Effector memory CD8-positive, alpha-beta T cell (primary cell): ENCODE measurements around the gene OR5AK2.
"Not testable (repeated sequence)": the region's sequence is repeated elsewhere in the genome, so short reads cannot be mapped to it uniquely, and the experiment has no call there.

Source experiments
- ATAC-seq: fragments of 150-1000 bp; cut with Tn5 transposase; replicated peaks from 2 replicates; pipeline ENCODE4 v1.10.0; 2021; ENCODE audit warnings: mild to moderate bottlenecking, moderate library complexity
- DNase-seq, 3 experiments: peaks; one replicate each; pipeline ENCODE4 v3.0.0; 2021
- H3K27ac Mint-ChIP-seq, 2 donors: one replicate each; pipeline ENCODE4 v1.8.0; 2022; ENCODE audit warnings: mild to moderate bottlenecking in 2 of 2, mixed read lengths in 2 of 2, moderate library complexity in 2 of 2
- H3K27me3 Mint-ChIP-seq, 2 donors: one replicate each; pipeline ENCODE4 v1.8.0; 2022; ENCODE audit warnings: mixed read lengths in 2 of 2
- H3K36me3 Mint-ChIP-seq: one replicate; pipeline ENCODE4 v1.8.0; 2022; ENCODE audit warnings: mild to moderate bottlenecking, moderate library complexity, mixed read lengths; ENCODE audit not compliant: insufficient read depth
- H3K4me1 Mint-ChIP-seq, 2 donors: one replicate each; pipeline ENCODE4 v1.8.0; 2022; ENCODE audit warnings: low read depth in 2 of 2, mixed read lengths in 2 of 2
- H3K4me3 Mint-ChIP-seq, 2 donors: one replicate each; pipeline ENCODE4 v1.8.0; 2022; ENCODE audit warnings: mild to moderate bottlenecking in 2 of 2, mixed read lengths in 2 of 2, moderate library complexity in 2 of 2
- H3K9me3 Mint-ChIP-seq, 2 donors: one replicate each; pipeline ENCODE4 v1.8.0; 2022; ENCODE audit warnings: mixed read lengths in 2 of 2
- total RNA-seq, 9 experiments: gene quantifications; one replicate each; lab custom pipeline; 2026; lab: John Stamatoyannopoulos, UW

The OR5AK2 gene, protein sequence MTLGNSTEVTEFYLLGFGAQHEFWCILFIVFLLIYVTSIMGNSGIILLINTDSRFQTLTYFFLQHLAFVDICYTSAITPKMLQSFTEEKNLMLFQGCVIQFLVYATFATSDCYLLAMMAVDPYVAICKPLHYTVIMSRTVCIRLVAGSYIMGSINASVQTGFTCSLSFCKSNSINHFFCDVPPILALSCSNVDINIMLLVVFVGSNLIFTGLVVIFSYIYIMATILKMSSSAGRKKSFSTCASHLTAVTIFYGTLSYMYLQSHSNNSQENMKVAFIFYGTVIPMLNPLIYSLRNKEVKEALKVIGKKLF
- total RNA-seq = 0 reads per million in 9 experiments

DNA sequence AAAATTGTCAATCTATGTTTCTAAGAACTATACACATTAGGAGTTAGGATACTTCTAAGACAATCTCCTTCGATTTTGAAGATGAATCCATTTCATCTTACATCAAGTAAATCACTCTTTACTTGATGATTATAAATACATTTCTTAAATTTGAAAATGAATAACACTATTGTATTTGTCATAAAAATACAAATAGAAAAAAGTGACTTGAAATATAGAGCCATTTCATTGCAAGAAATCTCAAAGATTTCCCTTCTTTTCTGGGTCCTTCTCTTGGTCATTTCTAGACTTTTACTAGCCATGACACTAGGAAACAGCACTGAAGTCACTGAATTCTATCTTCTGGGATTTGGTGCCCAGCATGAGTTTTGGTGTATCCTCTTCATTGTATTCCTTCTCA, at the start of gene OR5AK2:
OR5AK2 (plus strand) TSS at position 301 of the 400 bp plus-strand sequence; CDS start at position 301, 0 bp downstream.
- DNase-seq = no peak

DNA sequence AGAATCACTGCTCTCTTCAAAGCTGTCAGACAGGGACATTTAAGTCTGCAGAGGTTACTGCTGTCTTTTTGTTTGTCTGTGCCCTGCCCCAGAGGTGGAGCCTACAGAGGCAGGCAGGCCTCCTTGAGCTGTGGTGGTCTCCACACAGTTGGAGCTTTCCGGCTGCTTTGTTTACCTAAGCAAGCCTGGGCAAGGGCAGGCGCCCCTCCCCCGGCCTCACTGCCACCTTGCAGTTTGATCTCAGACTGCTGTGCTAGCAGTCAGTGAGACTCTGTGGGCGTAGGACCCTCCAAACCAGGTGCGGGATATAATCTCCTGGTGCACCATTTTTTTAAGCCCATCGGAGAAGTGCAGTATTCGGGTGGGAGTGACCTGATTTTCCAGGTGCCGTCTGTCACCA, 43.2 kb upstream of the OR5AK2 start:
- not testable (repeated sequence) for H3K27me3 Mint-ChIP-seq, H3K4me1 Mint-ChIP-seq, ATAC-seq

More for the DNA sequence above, at the start of gene OR5AK2:
- H3K4me3 Mint-ChIP-seq = no peak within 1 kb of the TSS
- H3K36me3 Mint-ChIP-seq = no peaks in the 10 kb centered on the region
- H3K4me1 Mint-ChIP-seq = no peaks in the 10 kb centered on the region
- ATAC-seq = no peak
- H3K27ac Mint-ChIP-seq = no peak within 1 kb of the TSS
- peaks cover 7 to 9% of the 10 kb centered on the region in 2 donors for H3K9me3 Mint-ChIP-seq
- no peaks in the 10 kb centered on the region for H3K27me3 Mint-ChIP-seq

DNA sequence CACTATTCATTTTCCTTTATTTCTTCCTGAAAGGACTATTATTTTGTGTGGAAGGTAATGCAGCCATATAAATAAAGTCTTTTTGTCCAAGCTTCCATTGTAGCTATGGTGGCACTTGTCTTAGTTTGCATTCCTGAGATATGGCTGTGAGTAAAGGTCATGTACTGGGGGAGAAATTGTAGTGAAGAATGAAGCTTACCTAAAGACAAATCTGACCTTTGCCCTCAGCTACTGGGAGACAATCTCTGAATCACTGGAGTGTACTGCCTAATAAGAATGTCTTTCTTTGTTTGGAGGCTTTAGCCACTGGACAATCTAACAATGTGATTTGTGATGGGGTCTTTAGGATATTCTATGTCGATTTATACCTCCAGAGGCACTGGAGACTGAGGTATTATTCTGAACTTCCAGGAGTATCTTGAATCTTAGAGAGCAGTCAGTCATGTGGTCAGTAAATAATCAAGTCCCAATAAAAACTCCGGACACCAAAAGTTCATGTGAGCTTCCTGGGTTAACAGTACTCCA, 39.7 kb upstream of the OR5AK2 start:
- Mint-ChIP-seq H3K27ac (no peak overlapping the region), H3K9me3 (peaks cover 14 to 40% of the 10 kb centered on the region in 2 donors), H3K4me3 (no peak overlapping the region), H3K36me3 (peaks cover 3% of the 10 kb centered on the region), H3K4me1 (no peaks in the 10 kb centered on the region), H3K27me3 (no peaks in the 10 kb centered on the region)
- ATAC-seq = no peak
- DNase-seq = no peak

More for the DNA sequence above, 43.2 kb upstream of the OR5AK2 start:
- DNase-seq, H3K27ac Mint-ChIP-seq, H3K4me3 Mint-ChIP-seq, H3K36me3 Mint-ChIP-seq: not testable (repeated sequence)
- peaks cover 14 to 25% of the 10 kb centered on the region in 2 donors for H3K9me3 Mint-ChIP-seq

DNA sequence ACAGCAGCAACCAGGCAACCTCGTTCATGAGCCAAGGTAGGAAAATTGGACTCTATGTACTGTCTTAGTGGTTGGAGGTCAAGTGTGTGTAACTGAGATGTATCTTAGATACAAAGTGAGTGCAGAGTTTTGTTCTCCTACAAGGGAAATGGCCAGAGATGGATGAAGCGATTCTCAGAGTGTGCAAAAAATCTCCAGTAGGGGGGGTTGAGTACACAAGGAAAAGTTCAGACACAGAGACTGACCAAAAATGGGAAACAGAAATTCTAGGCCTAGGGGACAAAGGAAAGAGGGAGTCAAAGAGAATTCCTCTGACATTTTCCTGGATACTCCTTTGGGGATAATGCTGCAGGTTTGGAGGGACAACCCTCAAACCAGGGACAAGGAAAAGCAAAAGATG, 38.2 kb upstream of the OR5AK2 start:
- peaks cover 3% of the 10 kb centered on the region for H3K36me3 Mint-ChIP-seq
- H3K4me1 Mint-ChIP-seq = no peaks in the 10 kb centered on the region
- DNase-seq = no peak
- H3K9me3 Mint-ChIP-seq = peaks cover 15 to 46% of the 10 kb centered on the region in 2 donors
- no peak overlapping the region for H3K27ac Mint-ChIP-seq
- H3K4me3 Mint-ChIP-seq = no peak overlapping the region
- ATAC-seq = no peak
- no peaks in the 10 kb centered on the region for H3K27me3 Mint-ChIP-seq

DNA sequence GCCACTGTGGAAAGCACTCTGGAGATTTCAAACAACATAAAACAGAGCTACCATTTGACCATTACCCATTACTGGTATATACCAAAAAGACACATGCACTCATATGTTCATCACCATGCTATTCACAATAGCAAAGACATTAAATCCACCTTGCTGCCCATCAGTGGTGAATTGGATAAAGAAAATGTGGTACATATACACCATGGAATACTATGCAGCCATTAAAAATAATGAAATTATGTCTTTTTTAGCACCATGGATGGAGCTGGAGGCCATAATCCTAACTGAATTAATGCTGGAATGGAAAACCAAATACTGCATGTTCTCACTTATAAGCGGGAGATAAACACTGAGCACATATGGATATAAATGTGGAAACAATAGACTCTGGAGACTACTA, 34.8 kb upstream of the OR5AK2 start:
- H3K27ac Mint-ChIP-seq, H3K36me3 Mint-ChIP-seq, H3K27me3 Mint-ChIP-seq, H3K4me3 Mint-ChIP-seq, ATAC-seq, H3K4me1 Mint-ChIP-seq, DNase-seq: not testable (repeated sequence)
- peaks cover 13 to 33% of the 10 kb centered on the region in 2 donors for H3K9me3 Mint-ChIP-seq

DNA sequence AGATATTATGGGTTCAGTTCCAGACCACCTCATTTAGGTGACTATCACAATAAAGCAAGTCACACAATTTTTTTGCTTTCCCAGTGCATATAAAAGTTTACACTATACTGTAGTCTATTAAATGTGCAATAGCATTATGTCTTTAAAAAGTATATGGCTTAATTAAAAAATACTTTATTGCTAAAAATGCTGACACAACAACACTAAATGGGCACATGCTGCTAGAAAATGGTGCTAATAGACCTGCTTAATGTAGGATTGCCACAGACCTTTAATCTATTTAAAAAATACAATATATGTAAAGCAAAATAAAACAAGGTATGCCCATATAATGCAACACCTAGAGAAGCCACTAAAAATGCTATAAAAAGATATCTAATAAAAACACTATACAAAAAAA, 27.1 kb upstream of the OR5AK2 start:
- DNase-seq (no peak), ATAC-seq (no peak)
- Mint-ChIP-seq H3K4me3 (no peak overlapping the region), H3K9me3 (peaks cover 5 to 7% of the 10 kb centered on the region in 2 donors), H3K27me3 (no peaks in the 10 kb centered on the region), H3K36me3 (no peaks in the 10 kb centered on the region), H3K27ac (no peak overlapping the region), H3K4me1 (no peaks in the 10 kb centered on the region)

DNA sequence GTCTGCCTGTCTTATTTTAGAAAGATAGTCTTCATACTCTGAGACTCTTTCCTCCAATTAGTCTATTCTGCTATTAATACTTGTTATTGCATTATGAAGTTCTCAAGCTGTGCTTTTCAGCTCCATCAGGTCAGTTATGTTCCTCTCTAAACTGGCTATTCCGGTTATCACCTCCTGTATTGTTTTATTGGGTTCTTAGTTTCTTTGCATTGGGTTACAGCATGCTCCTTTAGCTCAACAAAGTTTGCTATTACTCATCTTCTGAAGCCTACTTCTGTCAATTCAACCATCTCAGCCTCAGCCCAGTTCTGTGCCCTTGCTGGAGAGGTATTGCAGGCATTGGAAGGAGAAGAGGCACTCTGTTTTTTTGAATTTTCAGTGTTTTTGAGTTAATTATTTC, 21.0 kb upstream of the OR5AK2 start:
- Mint-ChIP-seq H3K4me1 (no peaks in the 10 kb centered on the region), H3K36me3 (no peaks in the 10 kb centered on the region), H3K27ac (no peak overlapping the region), H3K4me3 (no peak overlapping the region), H3K27me3 (no peaks in the 10 kb centered on the region), H3K9me3 (peaks cover 7 to 25% of the 10 kb centered on the region in 2 donors)
- no peak for ATAC-seq
- no peak for DNase-seq

DNA sequence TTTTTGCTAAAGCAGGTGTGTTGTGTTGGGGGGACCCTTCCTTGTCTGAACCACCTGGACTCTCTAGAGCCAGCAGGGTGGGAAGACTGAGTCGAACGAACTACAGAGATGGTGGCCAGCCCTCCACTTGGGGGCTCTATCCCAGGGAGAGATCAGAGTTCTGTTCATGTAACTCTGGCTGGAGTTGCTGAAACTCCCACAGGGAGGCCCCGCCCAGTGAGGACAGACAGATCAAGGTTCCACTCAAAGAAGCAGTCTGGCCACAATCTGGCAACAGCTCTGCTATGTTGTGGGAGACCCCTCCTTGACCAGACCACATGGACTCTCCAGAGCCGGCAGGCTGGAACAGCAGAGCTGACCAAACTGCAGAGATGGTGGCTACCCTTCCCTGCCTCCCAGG, 20.2 kb upstream of the OR5AK2 start:
- ATAC-seq (no peak), DNase-seq (no peak)
- Mint-ChIP-seq H3K9me3 (peaks cover 7 to 28% of the 10 kb centered on the region in 2 donors), H3K36me3 (no peaks in the 10 kb centered on the region), H3K27me3 (no peaks in the 10 kb centered on the region), H3K4me3 (no peak overlapping the region), H3K27ac (no peak overlapping the region), H3K4me1 (no peaks in the 10 kb centered on the region)

DNA sequence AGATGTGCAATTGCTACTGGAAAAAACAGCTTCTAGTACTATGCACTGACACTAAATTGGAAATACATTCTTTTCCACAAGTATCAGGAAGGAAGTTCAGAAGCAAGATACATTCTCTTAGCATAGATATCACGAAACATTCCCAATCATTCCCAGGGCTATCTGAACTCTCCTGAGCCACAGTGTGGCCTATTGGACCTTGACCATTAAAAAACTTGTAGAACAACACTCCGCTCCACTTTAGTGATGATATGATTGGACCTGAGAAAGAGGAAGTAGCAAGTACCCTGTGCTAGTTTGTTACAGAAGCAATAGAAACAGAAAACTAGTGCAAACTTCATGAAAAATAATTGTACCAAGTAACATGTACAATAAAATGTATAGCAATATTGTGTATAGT, 11.4 kb upstream of the OR5AK2 start:
- ATAC-seq (no peak), DNase-seq (no peak)
- Mint-ChIP-seq H3K36me3 (no peaks in the 10 kb centered on the region), H3K27ac (no peak overlapping the region), H3K4me3 (no peak overlapping the region), H3K4me1 (no peaks in the 10 kb centered on the region), H3K27me3 (no peaks in the 10 kb centered on the region), H3K9me3 (peaks cover 6 to 11% of the 10 kb centered on the region in 2 donors)

DNA sequence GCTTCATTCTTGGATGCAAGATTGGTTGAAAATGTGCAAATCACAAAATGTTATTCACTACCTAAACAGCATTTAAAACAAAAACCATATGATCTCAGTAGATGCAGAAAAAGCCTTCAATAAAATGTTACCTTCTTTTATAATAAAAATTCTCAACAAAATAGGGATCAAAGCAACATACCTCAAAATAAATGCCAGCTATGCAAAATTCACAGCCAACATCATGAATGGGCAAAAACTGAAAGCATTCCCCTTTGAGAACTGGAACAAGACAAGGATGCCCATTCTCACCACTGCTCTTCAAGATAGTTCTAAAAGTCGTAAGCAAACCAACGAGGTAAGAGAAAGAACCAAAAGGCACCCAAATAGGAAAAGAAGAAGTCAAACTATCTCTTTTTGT, 2.0 kb downstream of the OR5AK2 start:
- H3K4me3 Mint-ChIP-seq = no peak overlapping the region
- no peak overlapping the region for H3K27ac Mint-ChIP-seq
- ATAC-seq (no peak), DNase-seq (no peak)
- no peaks in the 10 kb centered on the region for H3K36me3 Mint-ChIP-seq
- H3K27me3 Mint-ChIP-seq = no peaks in the 10 kb centered on the region
- peaks cover 9 to 26% of the 10 kb centered on the region in 2 donors for H3K9me3 Mint-ChIP-seq
- no peaks in the 10 kb centered on the region for H3K4me1 Mint-ChIP-seq

DNA sequence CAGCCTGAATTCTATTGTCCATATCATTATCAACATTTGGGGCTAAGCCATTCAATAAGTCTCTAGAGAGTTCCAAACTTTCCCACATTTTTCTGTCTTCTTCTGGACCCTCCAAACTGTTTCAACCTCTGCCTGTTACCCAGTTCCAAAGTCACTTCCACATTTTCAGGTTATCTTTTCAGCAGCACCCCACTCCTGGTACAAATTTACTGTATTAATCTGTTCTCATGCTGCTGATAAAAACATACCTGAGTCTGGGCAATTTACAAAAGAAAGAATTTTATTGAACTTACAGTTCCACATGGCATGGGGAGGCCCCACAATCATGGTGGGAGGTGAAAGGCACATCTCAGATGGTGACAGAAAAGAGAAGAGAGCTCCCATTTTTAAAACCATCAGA, 5.8 kb downstream of the OR5AK2 start:
- ATAC-seq (no peak), DNase-seq (no peak)
- Mint-ChIP-seq H3K27ac (no peak overlapping the region), H3K36me3 (no peaks in the 10 kb centered on the region), H3K4me1 (no peaks in the 10 kb centered on the region), H3K9me3 (peaks cover 8 to 23% of the 10 kb centered on the region in 2 donors), H3K4me3 (no peak overlapping the region), H3K27me3 (no peaks in the 10 kb centered on the region)

DNA sequence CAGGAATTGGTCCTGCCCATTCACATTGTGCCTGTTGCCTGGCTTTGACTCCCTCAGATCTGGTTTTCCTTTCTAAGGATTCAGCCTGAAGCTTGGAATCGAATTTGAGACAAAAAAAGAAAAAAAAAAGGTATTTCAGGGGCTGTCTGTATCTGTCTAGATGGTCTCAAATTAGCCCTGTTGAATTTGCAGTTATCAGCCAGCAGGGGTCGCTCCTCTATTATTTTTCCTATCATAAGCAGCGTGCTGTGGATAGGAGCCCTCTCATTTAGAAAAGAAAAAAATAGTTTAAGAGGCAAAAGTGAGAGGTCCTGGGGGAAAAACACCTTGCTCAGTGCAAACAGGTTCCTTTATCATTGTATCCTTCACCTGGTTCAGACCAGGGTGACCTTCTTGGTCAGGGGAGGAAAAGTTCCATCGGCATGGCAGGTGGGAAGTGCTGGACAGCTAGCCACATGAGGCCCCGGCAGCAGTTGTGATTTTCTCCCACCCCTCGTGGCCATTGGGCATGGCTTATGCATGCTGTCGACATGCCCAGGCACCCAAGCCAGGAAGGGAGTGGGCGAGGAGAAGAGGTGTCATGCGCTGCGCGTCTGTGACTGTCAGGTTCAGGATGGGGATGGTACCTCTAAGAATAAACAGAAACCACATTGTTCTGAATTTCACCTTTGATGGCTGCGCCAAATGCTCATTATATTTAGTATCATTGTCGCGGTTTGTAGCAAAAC, 13.1 kb downstream of the OR5AK2 start:
- H3K4me3 Mint-ChIP-seq = no peak overlapping the region
- no peaks in the 10 kb centered on the region for H3K36me3 Mint-ChIP-seq
- no peak for DNase-seq
- H3K4me1 Mint-ChIP-seq = no peaks in the 10 kb centered on the region
- no peak overlapping the region for H3K27ac Mint-ChIP-seq
- ATAC-seq = no peak
- peaks cover 12 to 23% of the 10 kb centered on the region in 2 donors for H3K9me3 Mint-ChIP-seq
- no peaks in the 10 kb centered on the region for H3K27me3 Mint-ChIP-seq

DNA sequence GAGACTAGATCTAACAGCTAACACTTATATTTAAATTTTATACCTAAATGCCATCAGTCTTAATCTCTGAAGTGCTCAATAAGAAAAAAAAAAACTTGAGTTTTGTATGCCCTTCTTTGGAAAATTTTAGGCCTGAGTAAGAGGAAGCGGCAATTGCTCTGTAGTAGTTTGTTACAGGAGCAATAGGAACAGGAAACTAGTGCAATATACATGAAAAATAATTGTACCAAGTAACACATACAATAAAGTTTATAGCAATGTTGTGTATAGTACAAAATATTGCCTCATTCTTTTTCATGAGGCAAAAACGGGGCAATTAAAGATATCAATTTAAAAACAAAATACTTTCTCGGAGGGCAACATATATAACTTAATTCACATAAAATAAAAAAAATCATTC, 19.7 kb downstream of the OR5AK2 start:
- Mint-ChIP-seq H3K36me3 (no peaks in the 10 kb centered on the region), H3K9me3 (peaks cover 3 to 8% of the 10 kb centered on the region in 2 donors), H3K4me3 (no peak overlapping the region), H3K27ac (no peak overlapping the region), H3K4me1 (no peaks in the 10 kb centered on the region), H3K27me3 (no peaks in the 10 kb centered on the region)
- DNase-seq (no peak), ATAC-seq (no peak)

DNA sequence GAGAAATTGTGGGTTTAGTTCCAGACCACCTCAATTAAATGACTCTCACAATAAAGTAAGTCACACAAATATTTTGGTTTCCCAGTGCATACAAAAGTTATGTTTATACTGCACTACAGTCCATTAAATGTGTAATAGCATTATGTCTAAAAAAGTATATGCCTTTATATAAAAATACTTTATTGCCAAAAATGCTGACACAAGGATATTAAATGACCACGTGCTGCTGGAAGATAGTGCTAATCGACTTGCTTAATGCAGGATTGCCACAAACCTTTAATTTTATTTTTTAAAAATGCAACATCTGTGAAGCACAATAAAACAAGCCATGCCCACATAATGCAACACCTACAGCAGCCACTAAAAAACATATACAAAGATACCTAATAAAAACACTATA, 27.0 kb downstream of the OR5AK2 start:
- H3K27me3 Mint-ChIP-seq = no peaks in the 10 kb centered on the region
- DNase-seq = no peak
- H3K27ac Mint-ChIP-seq = no peak overlapping the region
- H3K4me1 Mint-ChIP-seq = no peaks in the 10 kb centered on the region
- peaks cover 0 to 4% of the 10 kb centered on the region in 2 donors for H3K9me3 Mint-ChIP-seq
- no peak for ATAC-seq
- H3K4me3 Mint-ChIP-seq = no peak overlapping the region
- H3K36me3 Mint-ChIP-seq = no peaks in the 10 kb centered on the region
